HCT116 (cell line): ENCODE data around the gene OR8G1. TPM values are rescaled to one million over a fixed set of nuclear protein-coding genes. Genes with fewer than 3 reads are reported as not detected.

Source experiments
- ATAC-seq: fragments of 200-7000 bp; cut with Tn5 transposase; 2 replicates; pipeline ENCODE4 v1.9.1; 2020; ENCODE audit warnings: mild to moderate bottlenecking, moderate library complexity
- BruUV-seq: library from RNA; stranded (reverse); fragments of 400-500 nt; replicated peaks from 2 replicates; lab custom pipeline; 2021; lab: Mats Ljungman, UMichigan
- CTCF ChIA-PET: fragments of 300-600 bp; sonication (Branson Sonifier 250); formaldehyde crosslinking; loops from one replicate; lab custom pipeline; 2021; ENCODE audit warnings: antibody characterized with exemption; lab: Charles Lee
- POLR2A ChIA-PET: fragments of 300-600, 350-600 bp; sonication (Branson Sonifier 250); formaldehyde crosslinking; loops from one replicate; lab custom pipeline; 2021; ENCODE audit warnings: antibody characterized with exemption; lab: Charles Lee
- RAD21 ChIA-PET, 2 experiments: fragments of 300-600 bp; sonication (Branson Sonifier 250); formaldehyde crosslinking; loops; one replicate each; lab custom pipeline; 2023; ENCODE audit warnings: low total read pairs in 2 of 2; ENCODE audit not compliant: uncharacterized antibody in 2 of 2, unreplicated experiment in 2 of 2, low non-redundant PET in 1 of 2; lab: Charles Lee
- DNase-seq: peaks from one replicate; pipeline ENCODE4 v3.0.0-alpha.2; 2010; ENCODE audit warnings: low read depth, low spot score
- H2AFZ ChIP-seq: fragments of 200-600 bp; shearing (Covaris generic), sonication (generic); 2 replicates; pipeline ENCODE4 v1.6.1; 2017; ENCODE audit warnings: low read depth, mixed run types, mixed read lengths, antibody characterized with exemption, low read length; ENCODE audit not compliant: poor library complexity, severe bottlenecking
- H3K27ac ChIP-seq: 2 replicates; pipeline ENCODE4 v1.5.1; 2012; ENCODE audit warnings: low read depth, low read length
- H3K27me3 ChIP-seq: fragments of 200-600 bp; sonication (generic); 2 replicates; pipeline ENCODE4 v1.6.1; 2016; ENCODE audit warnings: mixed run types, low read length, mixed read lengths; ENCODE audit not compliant: insufficient read depth
- H3K36me3 ChIP-seq, 2 experiments: fragments of 200-500 bp in 1 of 2; fragments of 200-600 bp in 1 of 2; sonication (Bioruptor generic) in 1 of 2; sonication (generic) in 1 of 2; 2 replicates each; pipeline versions ENCODE4 v1.5.1 to v1.6.1; 2014 to 2016; ENCODE audit warnings: low read length in 2 of 2, inconsistent platforms in 1 of 2, mixed read lengths in 1 of 2, mixed run types in 1 of 2; ENCODE audit not compliant: insufficient read depth in 2 of 2, control insufficient read depth in 1 of 2
- H3K4me1 ChIP-seq, 2 experiments: fragments of 200-600 bp in 1 of 2; sonication (generic) in 1 of 2; 2 replicates each; pipeline versions ENCODE4 v1.5.1 to v1.6.1; 2012 to 2017; ENCODE audit warnings: low read length in 2 of 2, inconsistent platforms in 1 of 2, mild to moderate bottlenecking in 1 of 2, mixed read lengths in 1 of 2, mixed run types in 1 of 2, moderate library complexity in 1 of 2; ENCODE audit not compliant: insufficient read depth in 2 of 2, control insufficient read depth in 1 of 2
- H3K4me2 ChIP-seq: fragments of 200-600 bp; sonication (generic); 2 replicates; pipeline ENCODE4 v1.6.1; 2017; ENCODE audit warnings: mixed run types, low read length, mixed read lengths
- H3K4me3 ChIP-seq, 2 experiments: fragments of 200-600 bp in 1 of 2; sonication (generic) in 1 of 2; replicated peaks in 1 of 2; 2 replicates each; pipeline ENCODE4 v1.5.1; 2011 to 2016; ENCODE audit warnings: low read length in 2 of 2, control low read depth in 1 of 2, low read depth in 1 of 2, mild to moderate bottlenecking in 1 of 2, mixed read lengths in 1 of 2, mixed run types in 1 of 2
- H3K79me2 ChIP-seq: fragments of 200-600 bp; sonication (generic); 2 replicates; pipeline ENCODE4 v1.6.1; 2017; ENCODE audit warnings: mild to moderate bottlenecking, mixed run types, low read length, moderate library complexity, mixed read lengths; ENCODE audit not compliant: insufficient read depth
- H3K9ac ChIP-seq: fragments of 200-600 bp; sonication (generic); 2 replicates; pipeline ENCODE4 v1.6.1; 2016; ENCODE audit warnings: low read length, mixed read lengths
- H3K9me2 ChIP-seq: fragments of 200-600 bp; sonication (generic), shearing (Covaris generic); 2 replicates; pipeline ENCODE4 v1.6.1; 2017; ENCODE audit warnings: mixed run types, mild to moderate bottlenecking, moderate library complexity; ENCODE audit not compliant: insufficient read depth
- H3K9me3 ChIP-seq, 2 experiments: fragments of 200-500 bp in 1 of 2; fragments of 200-600 bp in 1 of 2; sonication (Bioruptor generic) in 1 of 2; sonication (generic) in 1 of 2; 2 replicates each; pipeline ENCODE4 v1.6.1; 2014 to 2017; ENCODE audit warnings: low read length in 2 of 2, mixed read lengths in 2 of 2, inconsistent platforms in 1 of 2, low read depth in 1 of 2, mild to moderate bottlenecking in 1 of 2, mixed run types in 1 of 2, moderate library complexity in 1 of 2; ENCODE audit not compliant: control insufficient read depth in 1 of 2, insufficient read depth in 1 of 2
- H4K20me1 ChIP-seq: fragments of 200-600 bp; sonication (generic), shearing (Covaris generic); 2 replicates; pipeline ENCODE4 v1.6.1; 2017; ENCODE audit warnings: mixed run types, mild to moderate bottlenecking, moderate library complexity; ENCODE audit not compliant: insufficient read depth
- ATF3 ChIP-seq: IDR thresholded peaks from 2 replicates; pipeline ENCODE4 v1.6.1; 2012
- CBX3 ChIP-seq: IDR thresholded peaks from 2 replicates; pipeline ENCODE4 v1.6.1; 2012; ENCODE audit warnings: low read depth
- CEBPB ChIP-seq: IDR thresholded peaks from 2 replicates; pipeline ENCODE4 v1.6.1; 2012; ENCODE audit warnings: low read depth
- CTCF ChIP-seq, 3 experiments: fragments of 200-600 bp in 1 of 3; sonication (generic) in 1 of 3; IDR thresholded peaks in 2 of 3; conservative IDR thresholded peaks in 1 of 3; 2 replicates each; pipeline ENCODE4 v1.5.1; 2012 to 2017; ENCODE audit warnings: low read depth in 2 of 3, low read length in 2 of 3, antibody characterized with exemption in 1 of 3, borderline replicate concordance in 1 of 3, control low read depth in 1 of 3, mild to moderate bottlenecking in 1 of 3, mixed read lengths in 1 of 3, mixed run types in 1 of 3, moderate library complexity in 1 of 3; ENCODE audit not compliant: insufficient read depth in 1 of 3
- EGR1 ChIP-seq: IDR thresholded peaks from 2 replicates; pipeline ENCODE4 v1.6.1; 2012; ENCODE audit warnings: low read depth
- EZH2 ChIP-seq: fragments of 200-600 bp; sonication (generic); IDR thresholded peaks from 2 replicates; pipeline ENCODE4 v1.6.1; 2017; ENCODE audit warnings: antibody characterized with exemption, mixed run types
- JUND ChIP-seq: IDR thresholded peaks from 2 replicates; pipeline ENCODE4 v1.6.1; 2012
- SIN3A ChIP-seq: IDR thresholded peaks from 2 replicates; pipeline ENCODE4 v1.6.1; 2012; ENCODE audit warnings: low read depth
- TCF7L2 ChIP-seq: IDR thresholded peaks from 2 replicates; pipeline ENCODE4 v1.7.0; 2011; ENCODE audit warnings: borderline replicate concordance, inconsistent platforms; ENCODE audit not compliant: insufficient read depth, insufficient read length; ENCODE audit errors: extremely low read depth
- YY1 ChIP-seq: IDR thresholded peaks from 2 replicates; pipeline ENCODE4 v1.6.1; 2011; ENCODE audit warnings: low read length, low read depth, moderate library complexity, mild to moderate bottlenecking; ENCODE audit not compliant: insufficient replicate concordance; ENCODE audit errors: extremely low read depth
- ZBTB33 ChIP-seq: IDR thresholded peaks from 2 replicates; pipeline ENCODE4 v1.6.1; 2011; ENCODE audit warnings: mild to moderate bottlenecking, low read length, moderate library complexity; ENCODE audit not compliant: insufficient replicate concordance; ENCODE audit errors: extremely low read depth
- ZFX ChIP-seq: fragments of 450-650 bp; IDR thresholded peaks from 2 replicates; pipeline ENCODE4 v1.6.1; 2017
- ZNF274 ChIP-seq: fragments of 200-500 bp; sonication (Bioruptor generic); IDR thresholded peaks from 2 replicates; pipeline ENCODE4 v1.6.1; 2014; ENCODE audit warnings: mild to moderate bottlenecking, low read depth, low read length, inconsistent platforms
- intact Hi-C: fragments of 100-400 bp; cut with micrococcal nuclease; formaldehyde crosslinking; loops from 2 replicates; pipeline ENCODE4 v1.10.0; 2022
- total RNA-seq: library from RNA; stranded (reverse); gene quantifications from one replicate; pipeline ENCODE4 v1.2.1, GENCODE V29; 2021; ENCODE audit not compliant: unreplicated experiment
- TF ChIP-seq, protein P1 (sequence below): IDR thresholded peaks from 2 replicates; pipeline ENCODE4 v1.6.1; 2012
- TF ChIP-seq, protein P2 (sequence below): IDR thresholded peaks from 2 replicates; pipeline ENCODE4 v1.6.1; 2012; ENCODE audit warnings: low read depth

Gene OR8G1
- total RNA-seq, 1 experiment from 2014 or later: not detected

DNA sequence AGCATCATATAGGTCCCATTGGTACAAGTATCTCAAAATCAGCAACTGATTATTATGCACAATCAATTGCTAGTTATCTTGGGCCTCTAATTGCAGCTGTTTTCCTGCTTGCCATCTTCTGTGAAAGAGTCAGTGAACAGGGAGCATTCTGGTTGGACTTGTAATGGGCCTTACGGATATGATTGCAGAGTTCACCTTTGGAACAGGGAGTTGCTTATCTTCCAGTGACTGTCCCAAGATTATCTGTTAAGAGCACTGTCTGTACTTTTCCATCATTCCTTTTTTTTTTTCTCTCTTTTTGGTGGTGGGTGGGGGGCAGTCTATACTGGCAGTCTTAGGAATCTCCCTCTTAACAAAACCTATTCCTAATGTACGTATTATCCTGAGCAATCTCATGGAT lies 33.1 kb downstream of the OR8G1 start:
- Histone ChIP-seq H3K79me2 (no peaks in the 10 kb centered on the region), H3K4me2 (no peak overlapping the region), H3K4me3 (no peak overlapping the region), H3K27me3 (0 out of 2 replicates have a peak, but pooled peaks cover 11% of the 10 kb centered on the region), H3K9me2 (no peaks in the 10 kb centered on the region), H3K9me3 (no peaks in the 10 kb centered on the region)
- RAD21 ChIA-PET: no interaction called here
- no peak for DNase-seq
- no peak for ATAC-seq
- intact Hi-C loops: no loop called here
- CTCF ChIA-PET: no interaction called here
- POLR2A ChIA-PET: no interaction called here
- no peak for TF ChIP-seq SIN3A
- TF ChIP-seq JUND: no peak
- TF ChIP-seq YY1: no peak
- TF ChIP-seq ZFX: no peak
- TF ChIP-seq CTCF (IDR thresholded peaks at IDR 0.05 in 2 of 3, conservative IDR thresholded peaks at IDR 0.05 in 1 of 3; ENCODE audit: borderline replicate concordance in 1 of 3, insufficient read depth in 1 of 3, low read depth in 2 of 3, low read length in 2 of 3): no peak
- TF ChIP-seq CEBPB: no peak
- TF ChIP-seq, protein P1, sequence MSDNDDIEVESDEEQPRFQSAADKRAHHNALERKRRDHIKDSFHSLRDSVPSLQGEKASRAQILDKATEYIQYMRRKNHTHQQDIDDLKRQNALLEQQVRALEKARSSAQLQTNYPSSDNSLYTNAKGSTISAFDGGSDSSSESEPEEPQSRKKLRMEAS: no peak
- TF ChIP-seq ATF3: no peak
- no peak for TF ChIP-seq ZBTB33
- TF ChIP-seq, protein P2, sequence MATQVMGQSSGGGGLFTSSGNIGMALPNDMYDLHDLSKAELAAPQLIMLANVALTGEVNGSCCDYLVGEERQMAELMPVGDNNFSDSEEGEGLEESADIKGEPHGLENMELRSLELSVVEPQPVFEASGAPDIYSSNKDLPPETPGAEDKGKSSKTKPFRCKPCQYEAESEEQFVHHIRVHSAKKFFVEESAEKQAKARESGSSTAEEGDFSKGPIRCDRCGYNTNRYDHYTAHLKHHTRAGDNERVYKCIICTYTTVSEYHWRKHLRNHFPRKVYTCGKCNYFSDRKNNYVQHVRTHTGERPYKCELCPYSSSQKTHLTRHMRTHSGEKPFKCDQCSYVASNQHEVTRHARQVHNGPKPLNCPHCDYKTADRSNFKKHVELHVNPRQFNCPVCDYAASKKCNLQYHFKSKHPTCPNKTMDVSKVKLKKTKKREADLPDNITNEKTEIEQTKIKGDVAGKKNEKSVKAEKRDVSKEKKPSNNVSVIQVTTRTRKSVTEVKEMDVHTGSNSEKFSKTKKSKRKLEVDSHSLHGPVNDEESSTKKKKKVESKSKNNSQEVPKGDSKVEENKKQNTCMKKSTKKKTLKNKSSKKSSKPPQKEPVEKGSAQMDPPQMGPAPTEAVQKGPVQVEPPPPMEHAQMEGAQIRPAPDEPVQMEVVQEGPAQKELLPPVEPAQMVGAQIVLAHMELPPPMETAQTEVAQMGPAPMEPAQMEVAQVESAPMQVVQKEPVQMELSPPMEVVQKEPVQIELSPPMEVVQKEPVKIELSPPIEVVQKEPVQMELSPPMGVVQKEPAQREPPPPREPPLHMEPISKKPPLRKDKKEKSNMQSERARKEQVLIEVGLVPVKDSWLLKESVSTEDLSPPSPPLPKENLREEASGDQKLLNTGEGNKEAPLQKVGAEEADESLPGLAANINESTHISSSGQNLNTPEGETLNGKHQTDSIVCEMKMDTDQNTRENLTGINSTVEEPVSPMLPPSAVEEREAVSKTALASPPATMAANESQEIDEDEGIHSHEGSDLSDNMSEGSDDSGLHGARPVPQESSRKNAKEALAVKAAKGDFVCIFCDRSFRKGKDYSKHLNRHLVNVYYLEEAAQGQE: no peak
- no peak for TF ChIP-seq CBX3
- no peak for TF ChIP-seq TCF7L2
- no peak for TF ChIP-seq EGR1
- no peak for TF ChIP-seq EZH2
- TF ChIP-seq ZNF274: no peak
- TF ChIP-seq, all 23 proteins: peak for 0
- H2AFZ ChIP-seq: no peak overlapping the region
- H3K4me1 ChIP-seq: no peaks in the 10 kb centered on the region
- H3K36me3 ChIP-seq: no peaks in the 10 kb centered on the region
- BruUV-seq: no TSS peak
- H3K9ac ChIP-seq: no peak overlapping the region
- no peaks in the 10 kb centered on the region for H4K20me1 ChIP-seq
- no peak overlapping the region for H3K27ac ChIP-seq
